ENCODE measurements around the gene TEX12. TPM values are rescaled to one million over a fixed set of nuclear protein-coding genes. Genes with fewer than 3 reads are reported as not detected.

The TEX12 gene
- total RNA-seq, 1 donor from 2014 or later: not detected

DNA sequence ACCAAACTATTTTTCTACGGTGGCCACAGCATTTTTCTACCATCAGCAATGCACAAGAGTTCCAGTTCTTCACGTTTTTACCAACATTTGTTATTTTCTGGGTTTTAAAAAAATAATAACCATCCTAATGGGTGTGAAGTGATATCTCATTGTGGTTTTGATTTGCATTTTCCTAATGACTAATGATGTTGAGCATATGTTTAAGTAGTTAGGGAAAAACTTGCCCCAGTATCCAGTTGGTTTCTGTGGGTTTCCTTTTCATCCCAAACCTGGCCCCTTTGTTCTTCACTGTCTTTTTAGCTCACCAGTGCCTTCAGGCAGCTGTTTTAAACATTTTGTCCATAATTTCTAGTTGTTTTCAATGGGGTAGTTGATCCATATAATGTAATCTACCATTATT, 44.4 kb downstream of the TEX12 start:
- no peak for DNase-seq (ENCODE audit: low read depth, low spot score)

DNA sequence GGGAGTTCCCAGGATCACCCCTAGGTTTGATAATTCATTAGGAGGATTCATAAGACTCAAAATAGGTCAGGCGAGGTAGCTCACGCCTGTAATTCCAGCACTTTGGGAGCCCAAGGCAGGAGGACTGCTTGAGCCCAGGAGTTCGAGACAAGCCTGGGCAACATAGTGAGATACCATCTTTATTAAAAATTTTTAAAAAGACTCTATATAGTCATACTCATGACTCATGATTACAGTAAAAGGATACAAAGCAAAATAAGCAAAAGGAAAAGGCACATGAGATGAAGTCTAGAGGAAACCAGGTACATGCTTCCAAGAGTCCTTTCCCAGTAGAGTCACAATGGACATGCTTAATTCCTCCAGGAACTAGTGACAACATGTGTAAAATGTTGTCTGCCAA, 45.1 kb downstream of the TEX12 start:
- DNase-seq (ENCODE audit: low read depth, low spot score): no peak

DNA sequence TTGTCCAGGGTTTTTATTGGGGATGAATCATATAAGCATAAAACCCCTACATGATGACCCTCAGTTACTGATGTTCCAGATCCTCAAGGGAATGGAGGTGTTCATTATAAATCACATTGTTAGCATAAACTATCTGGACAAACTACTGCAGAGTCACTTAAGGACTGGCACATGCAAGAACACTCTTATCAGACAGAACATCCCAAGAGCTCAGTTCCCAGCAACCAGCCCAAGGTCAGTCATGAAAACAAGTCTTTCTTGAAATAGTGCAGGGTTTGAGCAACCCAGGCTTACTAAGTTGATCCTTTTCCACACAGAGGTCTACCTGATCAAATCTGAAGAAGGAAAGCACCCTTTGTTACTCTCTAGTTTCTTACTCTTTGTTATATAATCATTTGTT, 45.5 kb downstream of the TEX12 start:
- no peak for DNase-seq (ENCODE audit: low read depth, low spot score)

DNA sequence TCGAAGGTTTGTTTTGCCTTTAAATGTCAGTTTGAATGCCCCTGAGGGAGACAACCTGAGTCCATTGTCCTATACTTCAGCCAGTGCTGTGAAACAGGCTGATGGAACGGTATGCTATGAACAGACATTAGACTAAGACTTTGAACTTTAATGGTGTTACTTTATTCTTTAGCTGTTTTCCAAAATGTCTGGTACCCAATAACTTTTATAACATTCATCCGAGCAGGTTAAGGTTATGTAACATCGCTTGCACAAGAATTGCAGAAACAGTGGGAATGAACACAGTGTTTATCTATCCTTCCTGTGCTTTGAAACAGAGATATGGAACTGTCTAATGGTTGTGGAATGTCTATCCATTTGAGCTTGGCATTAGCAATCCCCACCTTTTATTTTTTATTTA, 46.6 kb downstream of the TEX12 start:
- no peak for DNase-seq (ENCODE audit: low read depth, low spot score)

DNA sequence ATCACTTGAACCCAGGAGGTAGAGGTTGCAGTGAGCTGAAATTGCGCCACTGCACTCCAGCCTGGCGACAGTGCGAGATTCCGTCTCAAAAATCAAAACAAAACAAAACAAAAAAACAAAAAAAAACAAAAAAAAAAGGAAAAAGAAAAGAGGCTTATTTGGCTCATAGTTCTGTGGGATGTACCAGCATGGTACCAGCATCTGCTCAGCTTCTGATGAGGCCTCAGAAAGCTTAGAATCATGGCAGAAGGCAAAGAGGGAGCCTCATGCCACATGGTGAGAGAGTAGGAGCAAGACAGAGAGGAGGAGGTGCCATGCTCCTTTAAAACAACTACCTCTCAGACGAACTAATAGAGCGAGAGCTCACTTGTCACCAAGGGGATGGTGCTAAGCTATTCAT, 48.4 kb downstream of the TEX12 start:
- no peak for DNase-seq (ENCODE audit: low read depth, low spot score)

DNA sequence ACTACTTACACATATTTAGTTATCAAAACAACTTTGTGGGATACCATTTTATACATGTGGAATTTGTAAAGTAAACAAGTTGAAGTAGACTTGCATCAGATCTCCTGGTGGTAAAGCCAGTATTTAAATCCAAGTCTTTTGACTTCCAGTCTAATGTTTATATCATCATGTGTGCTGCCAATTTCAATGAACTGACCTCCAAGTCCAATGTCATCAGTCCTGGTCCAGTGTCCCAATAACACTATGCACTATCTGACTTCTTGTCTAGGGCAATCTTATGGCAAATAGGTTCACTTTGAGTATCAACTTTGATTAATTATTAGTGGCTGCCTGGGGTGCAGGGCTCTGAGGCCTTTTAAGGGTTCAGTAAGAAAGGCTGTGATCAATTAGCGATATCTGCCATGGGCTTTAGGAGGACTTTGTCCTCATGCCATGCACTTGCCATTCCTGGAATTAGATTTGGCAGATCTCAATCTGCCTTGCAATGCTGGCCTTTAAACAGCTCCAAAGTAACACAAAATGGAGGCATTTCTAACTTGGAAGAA, 49.5 kb downstream of the TEX12 start:
- no peak for DNase-seq (ENCODE audit: low read depth, low spot score)

DNA sequence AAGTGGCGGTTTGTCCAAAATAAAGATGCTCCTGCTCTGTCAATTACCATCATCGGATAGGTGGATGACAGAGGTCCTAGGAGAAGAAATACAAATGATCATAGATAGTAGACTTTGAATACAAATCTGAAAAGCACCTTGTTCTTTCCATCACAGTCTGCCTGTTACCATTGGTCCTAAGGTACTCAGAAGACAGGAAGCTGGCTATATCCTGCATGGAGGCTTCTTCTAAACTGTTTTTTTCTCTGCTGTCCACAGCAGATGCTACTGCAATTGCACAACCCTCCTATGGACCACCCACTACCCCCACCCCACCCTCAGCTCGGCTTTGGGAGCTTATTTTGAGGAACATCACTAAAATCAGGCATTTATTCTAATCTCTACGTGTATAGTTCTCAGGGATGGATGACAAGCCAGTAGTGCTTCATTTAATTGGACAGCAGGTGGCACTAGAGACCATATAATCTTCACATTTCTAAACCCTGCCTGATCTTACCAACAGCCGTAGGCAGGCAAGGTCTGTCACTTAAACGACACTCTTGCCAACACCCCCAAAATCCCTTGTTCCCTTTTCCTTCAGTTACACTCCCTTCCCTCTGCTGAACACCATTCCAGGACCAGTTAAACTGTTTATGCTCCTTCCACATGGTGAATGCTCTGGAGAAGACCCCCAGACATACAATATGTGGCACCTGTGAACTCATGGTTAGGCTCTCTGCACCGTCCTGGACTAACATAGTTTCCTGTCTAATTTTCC, 52.5 kb downstream of the TEX12 start:
- DNase-seq (ENCODE audit: low read depth, low spot score): peak; percentile 58

DNA sequence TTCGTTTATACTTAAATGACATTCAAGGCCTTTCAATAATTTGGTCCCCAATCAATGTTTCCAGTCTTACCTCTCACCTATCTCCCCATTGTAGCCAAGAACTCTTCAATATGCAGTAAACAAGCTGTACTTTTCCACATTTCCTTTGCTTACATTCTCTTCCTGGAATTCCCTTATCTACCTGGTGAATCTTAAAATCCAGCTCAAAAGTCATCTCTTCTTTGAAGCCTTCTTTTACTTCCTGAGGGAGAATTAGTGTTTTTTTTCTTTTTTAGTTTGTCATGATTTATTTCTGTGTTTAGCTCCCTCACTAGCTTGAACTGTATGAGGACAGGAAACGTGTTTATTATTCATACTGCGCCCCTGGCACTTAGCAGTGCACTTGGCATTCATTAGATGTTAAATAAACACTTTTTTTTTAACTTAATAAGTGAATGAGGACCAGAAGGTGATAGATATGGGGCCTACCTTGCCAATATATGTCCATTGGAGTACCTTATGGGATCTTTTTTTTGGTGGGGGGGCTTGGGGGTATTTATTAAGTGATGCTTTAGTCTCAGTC, 54.2 kb downstream of the TEX12 start:
- DNase-seq (ENCODE audit: low read depth, low spot score): peak; percentile 19

Other genes with a start within 250 kb of the TEX12 start
- gene C11orf52, start 248.5 kb upstream of the TEX12 start, total RNA-seq: 0.20 TPM in 1 of 2 replicates, not detected in the other
- 27.4 and 33.9 TPM in 2 replicates for gene DIXDC1, start 230.0 kb upstream of the TEX12 start, total RNA-seq
- gene DLAT, start 142.0 kb upstream of the TEX12 start, total RNA-seq: 37.9 and 52.5 TPM in 2 replicates
- 0.56 and 1.3 TPM in 2 replicates for gene PIH1D2, start 93.4 kb upstream of the TEX12 start, total RNA-seq
- 19.5 and 20.4 TPM in 2 replicates for gene NKAPD1, start 93.1 kb upstream of the TEX12 start, total RNA-seq
- gene TIMM8B, start 80.6 kb upstream of the TEX12 start, total RNA-seq: 69.8 and 101 TPM in 2 replicates
- 164 and 252 TPM in 2 replicates for gene SDHD, start 80.5 kb upstream of the TEX12 start, total RNA-seq
- 0.99 and 1.7 TPM in 2 replicates for gene IL18, start 3.3 kb upstream of the TEX12 start, total RNA-seq
- 0.33 and 1.8 TPM in 2 replicates for gene BCO2, start 8.1 kb downstream of the TEX12 start, total RNA-seq
- 26.5 and 39.1 TPM in 2 replicates for gene PTS, start 59.1 kb downstream of the TEX12 start, total RNA-seq
- not detected in 2 replicates for gene PLET1, start 93.5 kb downstream of the TEX12 start, total RNA-seq

Measured in pulmonary artery endothelial cell (primary cell).